Lower leg skin (tissue), 3 donors: Measurements from ENCODE around the gene NUDT19.
"Not testable (repeated sequence)": the region's sequence is repeated elsewhere in the genome, so short reads cannot be mapped to it uniquely, and the experiment has no call there.

Experiments
- POLR2A ChIP-seq, 2 donors: fragments of 450-650 bp; IDR thresholded peaks; one replicate each; pipeline ENCODE4 v1.6.1; 2016 to 2017; ENCODE audit warnings: antibody characterized with exemption in 2 of 2, mild to moderate bottlenecking in 1 of 2, moderate library complexity in 1 of 2
- TF ChIP-seq, protein P1 (sequence below), 3 donors: fragments of 450-650 bp; IDR thresholded peaks; one replicate each; pipeline ENCODE4 v1.5.1; 2016; ENCODE audit warnings: antibody characterized with exemption in 3 of 3, mild to moderate bottlenecking in 3 of 3, moderate library complexity in 2 of 3

DNA sequence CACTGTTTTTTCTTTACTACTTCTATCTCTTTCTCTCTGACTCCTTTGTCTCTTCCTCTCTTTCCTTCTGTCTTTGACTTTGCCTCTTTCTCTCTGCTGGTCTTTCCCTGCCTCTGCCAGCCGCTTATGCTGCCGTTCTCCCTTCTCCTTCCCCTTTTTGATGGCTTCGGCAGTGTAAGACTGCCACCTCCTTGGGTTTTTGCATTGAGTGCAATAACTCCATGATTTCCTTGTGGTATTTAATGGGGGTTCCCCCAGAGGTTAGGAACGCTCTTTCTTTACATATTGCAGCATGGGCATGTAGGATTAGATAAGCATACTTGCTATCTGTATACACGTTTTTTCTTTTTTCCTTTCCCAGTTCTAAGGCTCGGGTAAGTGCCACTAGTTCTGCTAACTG lies 3.9 kb downstream of the NUDT19 start:
- TF ChIP-seq, protein P1, sequence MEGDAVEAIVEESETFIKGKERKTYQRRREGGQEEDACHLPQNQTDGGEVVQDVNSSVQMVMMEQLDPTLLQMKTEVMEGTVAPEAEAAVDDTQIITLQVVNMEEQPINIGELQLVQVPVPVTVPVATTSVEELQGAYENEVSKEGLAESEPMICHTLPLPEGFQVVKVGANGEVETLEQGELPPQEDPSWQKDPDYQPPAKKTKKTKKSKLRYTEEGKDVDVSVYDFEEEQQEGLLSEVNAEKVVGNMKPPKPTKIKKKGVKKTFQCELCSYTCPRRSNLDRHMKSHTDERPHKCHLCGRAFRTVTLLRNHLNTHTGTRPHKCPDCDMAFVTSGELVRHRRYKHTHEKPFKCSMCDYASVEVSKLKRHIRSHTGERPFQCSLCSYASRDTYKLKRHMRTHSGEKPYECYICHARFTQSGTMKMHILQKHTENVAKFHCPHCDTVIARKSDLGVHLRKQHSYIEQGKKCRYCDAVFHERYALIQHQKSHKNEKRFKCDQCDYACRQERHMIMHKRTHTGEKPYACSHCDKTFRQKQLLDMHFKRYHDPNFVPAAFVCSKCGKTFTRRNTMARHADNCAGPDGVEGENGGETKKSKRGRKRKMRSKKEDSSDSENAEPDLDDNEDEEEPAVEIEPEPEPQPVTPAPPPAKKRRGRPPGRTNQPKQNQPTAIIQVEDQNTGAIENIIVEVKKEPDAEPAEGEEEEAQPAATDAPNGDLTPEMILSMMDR (IDR thresholded peaks at IDR 0.05) = not testable (repeated sequence)
- TF ChIP-seq POLR2A (IDR thresholded peaks at IDR 0.05) = not testable (repeated sequence)
